H7 (cell line): ENCODE results near the gene ARMC8. TPM values are rescaled to one million over a fixed set of nuclear protein-coding genes. Genes with fewer than 3 reads are reported as not detected.

Experiments used
- total RNA-seq: library from RNA; depleted of rRNA; stranded (reverse); fragments of >200 nt; shearing (Covaris generic); gene quantifications from 2 replicates; pipeline ENCODE4 v1.2.3, GENCODE V29; 2014; rRNA removed

The ARMC8 gene
- total RNA-seq, 1 experiment from 2014 or later = 43.2 TPM

Other genes starting within 250 kb of the ARMC8 start
- 0.14 TPM in 1 of 2 replicates, not detected in the other for gene CLDN18, start 177.1 kb upstream of the ARMC8 start, total RNA-seq
- 10.7 and 13.6 TPM in 2 replicates for gene DZIP1L, start 71.7 kb upstream of the ARMC8 start, total RNA-seq
- not detected in 2 replicates for gene A4GNT, start 54.9 kb upstream of the ARMC8 start, total RNA-seq
- gene DBR1, start 12.4 kb upstream of the ARMC8 start, total RNA-seq = 16.0 and 16.7 TPM in 2 replicates
- 0.35 TPM in 1 of 2 replicates, not detected in the other for gene NME9, start 142.6 kb downstream of the ARMC8 start, total RNA-seq
- gene MRAS, start 161.3 kb downstream of the ARMC8 start, total RNA-seq = 24.4 and 32.0 TPM in 2 replicates
- 5.6 and 10.9 TPM in 2 replicates for gene ESYT3, start 247.3 kb downstream of the ARMC8 start, total RNA-seq